Kidney glomerular epithelial cell (primary cell): ENCODE measurements around the gene OTUD5.
A peak's percentile ranks its signal among the peaks of the same experiment; 100 is the strongest.

Source experiments
- DNase-seq: peaks from one replicate; lab custom pipeline; 2025; lab: John Stamatoyannopoulos, UW

OTUD5 gene

DNA sequence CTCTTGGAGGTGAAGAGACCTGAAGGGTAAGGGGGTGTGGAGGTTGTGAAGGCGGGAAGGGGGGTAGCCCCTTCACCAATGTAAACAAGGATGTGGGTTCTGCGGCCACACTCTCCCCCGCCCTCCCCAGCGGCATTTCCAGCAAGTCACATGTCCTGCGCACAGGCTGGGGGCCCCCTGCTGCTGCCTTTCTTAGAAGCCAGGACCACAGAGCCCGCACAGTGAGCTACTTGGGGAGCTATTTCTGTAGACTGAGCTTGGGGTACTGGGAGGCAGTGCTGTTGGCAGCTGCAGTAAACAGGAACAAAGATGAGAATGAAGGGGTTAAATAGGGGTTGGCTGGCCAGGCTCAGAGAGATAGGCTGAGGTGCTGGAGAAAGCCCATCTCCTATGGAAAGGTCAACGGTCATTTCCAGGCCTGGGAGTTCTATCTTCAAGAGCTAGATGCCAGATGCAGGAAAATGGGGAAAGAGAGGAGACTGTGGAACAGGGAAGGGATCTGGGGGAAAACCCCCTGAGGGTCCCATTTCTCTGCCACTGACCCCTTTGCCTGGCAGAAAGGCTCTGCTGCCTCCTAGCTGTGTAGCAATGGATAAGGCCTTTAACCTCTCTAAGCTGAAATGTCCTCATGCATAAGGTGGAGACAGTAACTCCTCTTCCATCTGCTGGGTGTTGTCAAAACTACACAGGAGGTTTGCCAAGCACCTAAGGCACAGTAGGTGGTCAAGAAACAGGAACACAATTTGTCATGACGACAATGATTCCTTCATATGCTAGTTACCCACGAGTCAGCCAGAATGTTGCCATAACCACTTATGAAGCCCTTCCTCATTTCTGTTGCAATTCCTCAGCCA is 20.1 kb downstream of the OTUD5 start:
- DNase-seq = no peak

DNA sequence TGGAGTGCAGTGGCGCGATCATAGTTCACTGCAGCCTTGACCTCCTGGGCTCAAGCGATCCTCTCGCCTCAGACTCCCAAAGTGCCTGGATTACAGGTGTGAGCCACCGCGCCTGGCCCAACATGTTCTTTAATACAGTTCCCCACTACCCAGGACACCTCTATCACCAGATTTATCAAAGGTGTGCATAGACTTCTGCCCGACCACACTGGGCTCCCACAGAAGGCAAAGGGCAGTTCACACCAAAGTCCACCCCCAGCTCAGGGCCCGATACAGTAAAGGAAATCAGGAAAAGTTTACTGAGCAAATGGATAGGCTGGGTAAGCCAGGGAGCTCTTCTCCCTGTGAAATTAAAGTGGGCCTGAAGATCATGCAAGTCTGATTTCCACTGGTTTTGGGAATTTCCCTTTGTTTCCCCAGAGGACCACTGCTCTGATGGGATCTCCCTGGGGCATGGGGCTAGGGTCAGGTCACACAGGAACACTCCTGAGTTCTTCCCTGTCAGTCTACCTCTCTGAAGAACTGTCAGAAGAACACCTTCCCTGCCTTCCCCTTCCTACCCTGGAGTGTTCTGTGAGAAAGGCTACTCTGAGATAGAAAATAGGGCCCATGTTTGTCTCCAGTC is 20.9 kb downstream of the OTUD5 start:
- DNase-seq = no peak

DNA sequence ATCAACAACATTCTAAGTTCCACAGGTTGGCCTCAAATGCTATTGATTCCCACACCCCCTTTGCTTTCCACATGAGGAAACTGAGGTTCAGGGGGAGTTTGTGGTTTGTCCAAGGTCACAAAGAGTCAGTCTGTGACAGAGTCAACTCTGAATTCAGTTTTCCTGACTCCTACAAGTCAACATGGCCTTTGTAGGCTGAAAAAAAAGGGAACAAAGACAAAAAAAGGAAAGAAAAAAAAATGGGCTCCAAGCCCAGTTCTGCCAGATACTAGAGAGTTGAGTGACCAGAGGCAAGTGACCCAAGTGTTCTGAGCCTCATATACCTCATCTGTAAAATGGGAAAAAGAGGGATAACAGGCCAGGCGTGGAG is 22.1 kb downstream of the OTUD5 start:
- DNase-seq = no peak

GRCh38 chrX:48934581-48935300 is 22.7 kb downstream of the OTUD5 start:
- DNase-seq = no peak

- DNase-seq = no peak
Observed at GRCh38 chrX:48933757-48934156, 23.6 kb downstream of the OTUD5 start.

DNA sequence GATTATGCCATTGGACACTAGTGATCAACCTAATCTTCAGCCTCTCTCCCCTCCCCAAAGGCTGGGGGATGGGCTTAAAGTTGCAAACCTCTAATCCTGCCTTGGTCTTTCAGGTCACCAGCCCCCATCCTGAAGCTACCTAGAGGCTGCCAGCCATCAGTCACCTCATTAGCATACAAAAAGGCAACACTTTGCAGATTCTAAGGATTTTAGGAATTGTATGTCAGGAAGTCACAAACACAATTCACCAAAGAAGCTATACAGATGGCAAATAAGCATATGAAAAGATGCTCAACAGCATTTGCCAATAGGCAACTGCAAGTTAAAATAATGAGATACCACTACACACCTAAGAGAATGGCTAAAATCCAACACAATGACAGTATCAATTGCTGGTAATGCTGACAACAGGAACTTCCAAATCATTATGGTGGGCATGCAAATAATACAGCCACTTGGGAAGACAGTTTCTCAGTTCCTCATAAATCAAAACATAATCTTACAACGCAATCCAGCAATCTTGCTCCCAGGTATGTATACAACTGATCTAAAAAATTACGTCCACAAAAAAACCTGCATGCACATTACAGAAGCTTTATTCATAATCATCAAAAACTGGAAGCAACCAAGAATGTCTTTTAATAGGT is 29.5 kb downstream of the OTUD5 start:
- no peak for DNase-seq

DNA sequence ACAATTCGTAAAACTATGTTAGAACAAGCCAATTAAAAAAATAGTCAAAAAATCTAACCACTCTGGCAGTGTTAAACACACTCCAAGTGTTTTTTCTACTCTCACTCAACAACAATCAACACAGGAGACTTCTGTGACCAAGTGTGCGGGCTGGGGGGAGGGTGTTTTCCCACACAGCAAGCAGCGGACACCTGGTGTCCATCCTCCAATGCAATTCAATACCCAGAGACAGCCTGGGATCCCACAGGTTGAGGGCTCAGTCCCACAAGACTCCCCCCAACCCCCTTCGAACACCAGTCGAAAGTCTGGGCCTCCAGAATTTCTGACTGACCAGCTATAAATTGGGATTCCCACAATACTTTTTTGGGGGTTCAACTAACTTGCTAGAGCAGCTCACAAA is 30.3 kb downstream of the OTUD5 start:
- DNase-seq = no peak

DNA sequence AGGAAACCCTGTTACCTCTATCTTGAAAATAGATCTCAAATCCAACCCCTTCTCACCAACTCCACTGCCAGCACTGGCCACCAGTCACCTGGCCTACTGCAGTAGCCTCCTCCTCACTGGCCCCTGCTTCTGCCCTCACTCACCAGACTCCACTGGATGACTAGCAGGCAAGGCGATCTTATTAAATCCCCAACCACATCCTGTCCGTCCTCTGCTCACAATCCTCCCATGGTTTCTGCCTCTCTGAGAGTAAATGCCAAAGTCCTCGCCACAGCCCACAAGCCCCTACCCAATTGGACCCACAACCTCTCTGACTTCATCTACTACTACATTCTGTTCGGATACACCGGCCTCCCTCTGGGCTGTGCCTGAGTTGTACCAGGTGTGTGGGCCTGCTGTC is 33.1 kb downstream of the OTUD5 start:
- no peak for DNase-seq

DNA sequence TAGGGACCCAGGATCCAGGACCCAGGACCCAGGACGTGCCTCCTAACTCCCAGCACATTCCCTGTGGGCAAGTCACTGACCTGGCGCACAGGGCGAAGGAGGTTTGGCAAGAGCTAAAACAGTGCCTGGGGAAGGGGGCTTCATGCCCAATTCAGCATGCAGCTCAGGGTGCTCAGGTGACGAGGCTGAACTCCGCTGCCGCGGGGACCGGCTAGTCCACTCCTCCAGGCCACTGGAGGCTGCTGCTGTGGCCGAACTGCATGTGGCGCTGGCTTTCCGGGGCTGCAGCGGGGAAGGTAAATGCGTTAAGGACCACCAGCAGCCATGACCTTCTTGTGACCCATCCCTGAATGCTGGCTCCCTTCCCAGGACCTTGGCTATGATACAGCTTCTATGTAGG is 33.6 kb downstream of the OTUD5 start:
- no peak for DNase-seq

- no peak for DNase-seq
Observed at GRCh38 chrX:48920718-48921104, 36.7 kb downstream of the OTUD5 start.

- no peak for DNase-seq
Observed at GRCh38 chrX:48919947-48920717, 37.3 kb downstream of the OTUD5 start.

DNA sequence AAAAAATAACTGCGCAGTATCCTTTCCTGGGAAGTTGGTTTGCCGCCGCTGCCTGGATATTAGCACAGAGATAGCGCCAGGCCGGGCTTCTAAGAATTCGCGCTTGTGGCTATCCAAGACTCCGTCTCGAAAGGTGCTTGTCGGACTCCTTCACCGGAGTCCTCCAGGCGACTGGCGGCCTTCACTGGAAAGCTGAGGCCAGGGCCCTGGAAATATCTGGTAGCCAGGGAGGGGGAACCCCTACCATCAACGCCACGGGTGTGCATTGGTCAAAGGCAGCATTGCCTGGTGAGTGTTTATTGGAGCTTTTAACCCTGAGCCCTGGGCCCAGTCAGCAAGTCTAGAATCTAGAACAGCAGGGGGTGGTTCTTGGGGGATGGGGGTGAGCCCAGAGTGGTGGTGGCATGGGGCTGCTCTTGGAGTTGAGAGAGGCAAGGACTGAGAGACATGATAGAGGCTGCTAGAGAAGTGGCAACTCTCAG is 38.0 kb downstream of the OTUD5 start:
- DNase-seq = no peak

DNA sequence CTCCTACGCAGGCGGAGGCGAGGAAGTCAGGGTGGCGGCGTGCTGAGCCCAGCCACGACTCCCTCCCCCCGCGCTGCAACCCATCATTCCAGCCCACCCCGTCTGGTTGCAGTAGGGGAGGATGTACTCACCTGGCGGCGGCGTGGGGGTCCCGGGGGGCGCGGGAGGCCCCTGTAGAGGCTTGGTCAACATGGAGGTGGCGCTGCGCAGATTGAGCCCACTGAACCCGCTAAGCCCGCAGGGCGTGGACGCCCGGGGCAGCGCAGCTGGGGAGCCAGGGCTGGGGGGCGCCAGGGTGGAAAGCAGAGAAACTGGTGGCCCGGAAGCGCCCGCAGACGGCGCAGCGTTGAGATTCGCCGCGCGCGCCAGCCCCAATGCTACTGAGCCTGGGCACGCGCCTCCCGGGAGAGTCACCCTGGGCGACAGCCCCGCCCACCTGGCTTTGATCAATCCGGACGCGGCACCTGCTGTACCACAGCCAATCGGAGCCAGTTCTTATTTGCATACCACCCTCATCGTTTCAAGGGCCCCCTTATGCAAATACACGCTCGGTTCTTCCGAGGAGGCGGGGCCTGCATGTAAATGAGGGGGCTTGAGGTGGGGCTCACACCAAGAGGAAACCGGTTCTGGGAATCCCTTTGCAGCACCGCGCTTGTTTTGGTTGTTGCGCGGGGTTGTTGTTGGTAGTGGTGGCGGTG is 38.6 kb downstream of the OTUD5 start, which contains the start of gene PIM2:
Gene PIM2, minus strand, starts transcription at position 382 of the 698 bp plus-strand sequence. Its CDS starts 190 bp downstream, at position 192.
- peak; percentile 75 for DNase-seq

GRCh38 chrX:48918301-48918642 is 39.1 kb downstream of the OTUD5 start:
- DNase-seq = no peak

DNA sequence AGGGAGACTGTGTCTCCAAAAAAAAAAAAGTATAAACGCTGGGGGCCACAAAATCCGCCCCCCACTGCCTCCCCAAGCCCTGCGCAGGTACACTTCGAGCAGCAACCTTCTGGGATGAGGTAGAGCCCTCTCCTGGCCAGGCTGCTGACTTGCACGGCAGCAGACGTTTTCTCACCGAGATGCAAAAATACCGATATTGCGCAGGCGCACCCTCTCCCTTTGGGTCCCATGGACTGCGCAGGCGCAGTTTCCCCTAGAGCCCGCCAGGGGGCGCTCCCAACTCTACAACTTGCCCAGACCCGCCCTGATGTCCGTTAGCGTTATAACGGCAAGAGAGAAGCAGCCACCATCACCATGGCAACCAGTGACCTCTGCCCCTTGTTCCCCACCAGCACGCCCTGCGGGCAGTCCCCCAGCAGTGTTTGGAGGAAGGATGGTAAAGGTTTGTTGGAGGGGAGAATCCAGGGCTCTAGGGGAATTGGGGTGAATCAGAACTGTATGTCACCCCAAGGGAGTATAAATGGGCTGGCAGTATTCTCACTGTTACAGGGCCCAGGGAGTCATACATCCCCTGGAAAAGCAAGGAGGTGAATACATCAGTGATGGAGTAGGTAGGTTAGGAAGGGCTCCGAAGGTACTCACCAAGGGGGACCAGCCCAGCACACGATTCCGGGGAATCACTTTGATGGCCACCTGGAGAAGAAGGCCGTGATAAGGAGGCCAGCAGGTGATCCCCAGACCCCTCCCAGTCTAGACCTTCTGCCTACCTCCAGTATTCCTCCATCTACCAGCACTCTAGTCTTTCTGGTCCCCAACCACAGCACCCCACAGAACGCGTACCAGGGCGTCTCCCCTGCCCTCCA is 40.0 kb downstream of the OTUD5 start:
- peak; percentile 70 for DNase-seq

DNA sequence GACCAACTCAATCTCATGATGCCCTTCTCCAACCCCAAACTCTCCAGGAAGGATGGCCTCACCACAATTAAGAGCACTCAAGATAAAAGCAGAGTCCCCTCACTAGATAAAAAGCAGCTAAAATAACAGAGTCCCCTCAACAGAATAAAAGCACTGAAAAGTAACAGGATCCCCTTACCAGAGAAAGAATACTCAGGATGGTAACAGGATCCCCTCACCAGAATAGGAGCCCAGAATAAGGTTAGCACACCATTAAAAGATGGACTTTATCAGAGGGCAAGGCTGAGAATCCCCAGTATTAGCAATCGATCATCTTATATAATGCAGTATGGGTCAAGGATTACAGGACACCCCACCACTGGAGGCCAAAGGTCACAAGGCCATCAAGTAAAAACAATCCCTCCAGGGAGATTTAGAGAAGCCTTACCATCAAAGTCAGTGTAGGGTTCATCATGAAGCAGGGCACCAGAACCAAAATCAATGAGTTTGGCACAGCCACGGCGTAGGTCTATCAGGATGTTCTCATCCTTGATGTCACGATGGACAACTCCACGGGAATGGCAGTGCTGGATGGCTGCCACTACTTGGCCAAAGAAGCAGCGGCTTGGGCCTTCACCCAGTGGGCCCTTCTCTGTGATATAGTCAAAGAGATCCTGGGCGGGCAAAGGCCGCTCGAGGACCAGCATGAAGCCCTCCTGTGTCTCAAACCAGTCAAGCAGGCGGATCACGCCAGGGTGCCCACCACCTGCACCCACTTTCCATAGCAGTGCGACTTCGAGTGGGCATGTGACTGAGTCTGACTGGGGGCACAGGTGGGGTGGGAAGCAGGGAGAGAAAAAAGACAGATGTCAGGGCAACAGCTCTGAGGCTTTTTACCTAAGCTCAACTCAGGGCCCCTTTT is 42.6 kb downstream of the OTUD5 start:
- DNase-seq = no peak

GRCh38 chrX:48913605-48914366 is 43.6 kb downstream of the OTUD5 start:
- DNase-seq = no peak
